Suppressor macrophage treated with lipopolysaccharide for 4 hours (primary cell): Measurements from ENCODE around the gene PMVK.

ENCODE experiments used
- DNase-seq: peaks from one replicate; pipeline ENCODE4 v3.0.0-alpha.2; 2020

PMVK gene

DNA sequence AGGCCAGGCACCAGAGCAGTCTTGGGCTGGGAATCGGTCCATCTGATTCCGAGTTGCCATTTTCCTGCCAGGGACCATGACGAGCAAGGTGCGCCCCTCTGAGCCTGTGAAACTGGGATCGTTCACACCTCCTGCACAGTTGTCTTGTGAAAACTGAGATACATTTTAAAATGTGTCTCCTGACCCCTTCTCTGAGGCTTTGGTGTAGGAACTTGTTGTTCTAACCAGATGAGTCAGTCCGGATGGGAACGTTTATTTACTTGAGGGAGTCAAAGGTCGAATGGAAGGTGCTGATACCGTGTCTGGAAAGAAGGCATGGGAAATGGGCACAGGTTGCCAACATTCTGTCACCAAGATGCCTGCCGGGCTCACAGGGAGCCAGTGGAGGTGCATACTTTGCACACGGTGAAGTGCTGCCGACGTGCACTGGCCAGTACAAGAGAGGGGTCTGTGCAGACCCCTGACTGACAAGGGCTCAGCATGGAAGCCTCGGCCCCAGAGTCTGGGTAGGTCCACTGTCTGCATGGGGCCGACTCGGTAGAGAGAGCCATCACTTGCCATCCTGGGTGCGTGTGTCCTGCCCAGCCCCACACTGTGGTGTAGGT lies 59.0 kb downstream of the PMVK start:
- DNase-seq = no peak

DNA sequence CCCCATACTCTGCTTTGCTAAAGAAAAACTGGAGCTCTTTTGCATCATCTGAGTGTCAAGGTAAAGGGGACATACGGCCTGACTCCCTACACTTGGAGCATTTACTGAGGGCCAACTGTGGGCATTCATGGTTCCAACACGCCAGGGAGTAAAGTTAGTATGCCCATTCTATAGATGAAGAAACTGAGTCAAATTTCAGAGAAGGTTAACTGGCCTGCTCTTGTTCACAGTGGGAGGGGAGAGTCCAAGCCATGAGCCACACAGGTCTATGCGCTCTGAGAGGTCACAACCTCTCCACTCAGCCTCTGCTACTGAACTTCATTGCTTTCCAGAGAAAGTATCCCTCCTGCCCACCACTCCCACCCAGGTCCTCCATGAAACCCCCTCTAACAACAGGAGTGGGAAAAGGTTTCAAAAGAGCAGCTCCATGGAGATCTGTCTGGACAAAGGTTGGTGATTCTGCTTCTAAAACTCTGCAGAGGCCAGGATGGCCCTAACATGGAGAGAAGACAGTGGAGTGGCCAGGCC lies 59.6 kb downstream of the PMVK start:
- no peak for DNase-seq
